OCI-LY7 (cell line): ENCODE data around the gene CDON. TPM values are rescaled to one million over a fixed set of nuclear protein-coding genes. Genes with fewer than 3 reads are reported as not detected.

Experiments used
- BruUV-seq: library from RNA; stranded (reverse); fragments of 400-500 nt; replicated peaks from 2 replicates; lab custom pipeline; 2021; lab: Mats Ljungman, UMichigan
- CTCF ChIA-PET: fragments of 300-600 bp; sonication (Branson Sonifier 250); formaldehyde crosslinking; loops from one replicate; lab custom pipeline; 2022; ENCODE audit warnings: antibody characterized with exemption; ENCODE audit not compliant: unreplicated experiment; lab: Charles Lee
- POLR2A ChIA-PET: fragments of 300-600 bp; sonication (Branson Sonifier 250); formaldehyde crosslinking; loops from one replicate; lab custom pipeline; 2022; ENCODE audit warnings: antibody characterized with exemption; lab: Charles Lee
- DNase-seq: peaks from one replicate; pipeline ENCODE4 v3.0.0-alpha.2; 2015; ENCODE audit warnings: low spot score
- H2AFZ ChIP-seq: fragments of 200-600 bp; sonication (generic), shearing (Covaris generic); 2 replicates; pipeline ENCODE4 v1.6.1; 2014; ENCODE audit warnings: mild to moderate bottlenecking, antibody characterized with exemption, low read length, moderate library complexity
- H3K27ac ChIP-seq: fragments of 200-600 bp; sonication (generic); 2 replicates; pipeline ENCODE4 v1.5.1; 2014; ENCODE audit warnings: mixed run types, low read depth, mild to moderate bottlenecking, moderate library complexity, low read length, inconsistent platforms; ENCODE audit not compliant: poor library complexity, severe bottlenecking
- H3K36me3 ChIP-seq: fragments of 200-600 bp; sonication (generic); 2 replicates; pipeline ENCODE4 v1.6.1; 2014; ENCODE audit warnings: mild to moderate bottlenecking, antibody characterized with exemption, low read length, moderate library complexity, mixed read lengths; ENCODE audit not compliant: insufficient read depth
- H3K4me1 ChIP-seq: fragments of 200-600 bp; sonication (generic); 2 replicates; pipeline ENCODE4 v1.5.1; 2014; ENCODE audit warnings: mild to moderate bottlenecking, low read length; ENCODE audit not compliant: insufficient read depth, poor library complexity, severe bottlenecking
- H3K4me2 ChIP-seq: fragments of 200-600 bp; sonication (generic); 2 replicates; pipeline ENCODE4 v1.6.1; 2014; ENCODE audit warnings: mild to moderate bottlenecking, low read length
- H3K4me3 ChIP-seq: fragments of 200-600 bp; sonication (generic); 2 replicates; pipeline ENCODE4 v1.5.1; 2014; ENCODE audit warnings: mild to moderate bottlenecking, low read depth, low read length; ENCODE audit not compliant: poor library complexity, severe bottlenecking
- H3K79me2 ChIP-seq: fragments of 200-600 bp; sonication (generic); 2 replicates; pipeline ENCODE4 v1.6.1; 2016; ENCODE audit warnings: low read depth, mild to moderate bottlenecking, low read length, moderate library complexity, mixed read lengths; ENCODE audit not compliant: insufficient read depth
- H3K9me2 ChIP-seq: fragments of 200-600 bp; sonication (generic); 2 replicates; pipeline ENCODE4 v1.6.1; 2016; ENCODE audit warnings: mild to moderate bottlenecking, low read length, mixed read lengths; ENCODE audit not compliant: insufficient read depth
- H3K9me3 ChIP-seq: fragments of 200-600 bp; sonication (generic); 2 replicates; pipeline ENCODE4 v1.6.1; 2014; ENCODE audit warnings: mild to moderate bottlenecking, mixed run types, low read length, mixed read lengths
- H4K20me1 ChIP-seq: fragments of 200-600 bp; sonication (generic); 2 replicates; pipeline ENCODE4 v1.6.1; 2014; ENCODE audit warnings: mild to moderate bottlenecking, antibody characterized with exemption, low read length, moderate library complexity, mixed read lengths; ENCODE audit not compliant: insufficient read depth
- CTCF ChIP-seq: fragments of 200-600 bp; sonication (generic); conservative IDR thresholded peaks from 2 replicates; pipeline ENCODE4 v1.5.1; 2014; ENCODE audit warnings: mild to moderate bottlenecking, antibody characterized with exemption, low read length, moderate library complexity, mixed read lengths
- EZH2phosphoT487 ChIP-seq: fragments of 200-600 bp; sonication (generic); IDR thresholded peaks from 2 replicates; pipeline ENCODE4 v1.6.1; 2018; ENCODE audit warnings: low read depth, borderline replicate concordance, mild to moderate bottlenecking, mixed run types, antibody characterized with exemption, low read length, moderate library complexity, mixed read lengths
- intact Hi-C: fragments of 100-400 bp; cut with micrococcal nuclease; formaldehyde crosslinking; loops from one replicate; pipeline ENCODE4 v1.10.0; 2022; ENCODE audit not compliant: unreplicated experiment
- total RNA-seq, 2 experiments: library from RNA; depleted of rRNA in 1 of 2; stranded (reverse); fragments of >200 nt in 1 of 2; shearing (Covaris generic) in 1 of 2; gene quantifications; 2 replicates each; pipeline ENCODE4 v1.2.3, GENCODE V29; 2014 to 2022

Gene CDON
- total RNA-seq, 2 experiments from 2014 or later = 1.5 to 2.5 TPM

DNA sequence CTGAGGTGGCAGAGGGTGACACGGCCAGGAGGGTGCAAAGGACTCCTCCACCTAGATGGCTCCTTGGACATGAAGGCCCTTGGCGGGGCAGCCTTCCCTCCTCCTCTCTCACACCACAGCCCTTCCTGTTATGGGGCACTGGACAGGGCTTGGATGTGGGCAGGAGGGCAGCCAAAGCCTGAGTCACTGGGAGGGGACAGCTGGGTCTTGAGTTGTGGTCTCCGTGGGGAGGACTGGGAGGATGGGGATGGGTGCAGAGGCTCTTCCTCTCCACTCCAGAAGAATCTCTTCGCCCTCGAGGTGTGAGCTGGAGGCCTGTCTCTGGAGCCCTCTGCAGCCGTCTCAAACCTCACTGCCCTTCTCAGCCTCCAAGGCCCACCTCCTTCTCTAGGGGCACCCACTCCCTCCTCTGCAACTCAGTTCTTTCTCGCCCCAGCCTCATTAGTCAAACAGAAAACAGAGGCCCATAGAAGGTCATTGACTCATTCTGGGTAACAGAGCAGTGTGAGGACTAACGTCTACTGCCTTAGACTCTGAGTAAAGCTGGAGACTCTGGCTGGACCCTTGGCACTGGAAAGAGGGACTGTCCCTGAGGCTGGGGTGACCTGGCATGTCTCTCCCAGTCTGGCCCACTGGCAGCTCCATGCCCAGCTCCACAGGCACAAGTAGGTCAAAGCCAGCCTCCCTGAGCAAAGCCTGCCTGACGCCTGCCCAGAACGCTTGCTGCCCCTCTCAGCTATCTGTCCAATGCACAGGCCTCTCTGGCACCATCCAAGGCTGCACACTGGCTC is 47.5 kb upstream of the CDON start:
- no peaks in the 10 kb centered on the region for H3K4me1 ChIP-seq
- no peak overlapping the region for H3K4me3 ChIP-seq
- H4K20me1 ChIP-seq = no peaks in the 10 kb centered on the region
- no peak overlapping the region for H2AFZ ChIP-seq
- H3K9me3 ChIP-seq = no peaks in the 10 kb centered on the region
- no peak overlapping the region for H3K4me2 ChIP-seq
- CTCF ChIA-PET = no interaction called here
- POLR2A ChIA-PET = no interaction called here
- no peak overlapping the region for H3K27ac ChIP-seq
- no peaks in the 10 kb centered on the region for H3K9me2 ChIP-seq
- intact Hi-C loops = no loop called here
- TF ChIP-seq CTCF (no peak), EZH2phosphoT487 (no peak)
- no TSS peak for BruUV-seq
- H3K79me2 ChIP-seq = no peaks in the 10 kb centered on the region
- H3K36me3 ChIP-seq = no peaks in the 10 kb centered on the region
- no peak for DNase-seq

GRCh38 chr11:126106594-126107328 is 44.1 kb upstream of the CDON start:
- H3K9me3 ChIP-seq = no peaks in the 10 kb centered on the region
- H2AFZ ChIP-seq = no peak overlapping the region
- CTCF ChIA-PET = no interaction called here
- H3K4me3 ChIP-seq = no peak overlapping the region
- BruUV-seq = no TSS peak
- H3K9me2 ChIP-seq = no peaks in the 10 kb centered on the region
- no peaks in the 10 kb centered on the region for H3K36me3 ChIP-seq
- POLR2A ChIA-PET = no interaction called here
- DNase-seq = no peak
- intact Hi-C loops = no loop called here
- no peaks in the 10 kb centered on the region for H3K4me1 ChIP-seq
- H3K4me2 ChIP-seq = no peak overlapping the region
- TF ChIP-seq EZH2phosphoT487 (no peak), CTCF (no peak)
- no peaks in the 10 kb centered on the region for H4K20me1 ChIP-seq
- no peaks in the 10 kb centered on the region for H3K79me2 ChIP-seq
- H3K27ac ChIP-seq = no peak overlapping the region

GRCh38 chr11:126105748-126106080 is 43.0 kb upstream of the CDON start:
- Histone ChIP-seq H3K4me1 (no peaks in the 10 kb centered on the region), H3K27ac (no peak overlapping the region), H3K36me3 (no peaks in the 10 kb centered on the region), H3K4me3 (no peak overlapping the region), H3K9me3 (no peaks in the 10 kb centered on the region), H2AFZ (no peak overlapping the region), H3K79me2 (no peaks in the 10 kb centered on the region), H3K4me2 (no peak overlapping the region), H4K20me1 (no peaks in the 10 kb centered on the region), H3K9me2 (no peaks in the 10 kb centered on the region)
- BruUV-seq = no TSS peak
- no peak for TF ChIP-seq CTCF
- TF ChIP-seq EZH2phosphoT487 = no peak
- intact Hi-C loops = no loop called here
- ChIA-PET CTCF (no interaction called here), POLR2A (no interaction called here)
- DNase-seq = no peak
